Measurements from ENCODE around the gene TMEM151A. TPM values are rescaled to one million over a fixed set of nuclear protein-coding genes. Genes with fewer than 3 reads are reported as not detected.
A peak's percentile ranks its signal among the peaks of the same experiment; 100 is the strongest.

Gene TMEM151A
- total and polyA plus RNA-seq, 4 donors: 0.13 TPM; not detected in 3

DNA sequence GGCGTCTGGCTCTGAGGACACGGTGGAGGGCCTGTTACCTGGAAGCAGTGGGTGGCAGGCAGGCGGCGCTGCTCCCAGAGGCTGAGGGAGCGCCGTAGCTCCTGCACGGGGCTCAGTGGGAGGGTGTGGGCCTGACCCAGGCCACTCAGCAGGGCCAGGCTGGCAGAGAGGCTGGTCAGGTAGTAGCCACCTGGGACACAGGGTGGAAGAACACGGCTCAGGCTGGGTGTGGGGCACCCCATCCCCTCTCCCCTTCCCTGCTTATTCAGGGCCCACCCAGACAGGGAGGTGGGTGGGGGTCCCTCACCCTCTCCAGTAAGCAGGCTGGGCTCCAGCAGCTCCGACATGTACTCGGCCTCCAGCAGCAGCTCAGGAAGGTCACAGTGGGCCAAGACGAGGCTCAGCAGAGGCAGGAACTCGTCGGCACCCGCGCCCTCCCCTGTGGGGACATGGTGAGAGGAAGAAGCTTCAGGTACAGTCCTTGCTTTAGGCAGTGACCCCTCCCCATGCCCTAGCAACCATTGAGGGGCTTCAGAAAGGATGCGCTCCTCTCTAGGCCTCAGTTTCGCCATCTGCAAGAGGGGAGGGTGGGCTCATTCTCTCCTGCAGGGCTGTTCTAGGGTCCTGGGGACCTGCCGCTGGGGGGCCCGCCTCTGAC is 41.7 kb downstream of the TMEM151A start:
- no peak for ATAC-seq (ENCODE audit: low FRiP score)
- Histone ChIP-seq H3K9me3 (ENCODE audit: control insufficient read depth, low read length) (no peaks in the 10 kb centered on the region), H3K27ac (ENCODE audit: low read depth in 1 of 2, low read length in 2 of 2) (no peak overlapping the region), H3K27me3 (ENCODE audit: control insufficient read depth in 1 of 2, insufficient read depth in 2 of 2, low read length in 1 of 2) (no peaks in the 10 kb centered on the region), H3K4me3 (ENCODE audit: low read length in 2 of 2) (no peak overlapping the region), H3K36me3 (ENCODE audit: control insufficient read depth in 1 of 2, insufficient read depth in 2 of 2, low read length in 1 of 2) (no peaks in the 10 kb centered on the region), H3K4me1 (ENCODE audit: control insufficient read depth in 1 of 2, insufficient read depth in 2 of 2, low read length in 2 of 2) (no peaks in the 10 kb centered on the region)
- intact Hi-C loops (cut with DNase I): no loop called here
- WGBS, 2 donors: 91 to 96% methylated on average over 19 of the region's 19 CpGs
- DNase-seq: peak in 1 of 2 donors; percentile 73

- H3K36me3 ChIP-seq (ENCODE audit: control insufficient read depth in 1 of 2, insufficient read depth in 2 of 2, low read length in 1 of 2): peaks cover 0 to under 1% of the 10 kb centered on the region in 2 donors
These were observed 42.4 kb downstream of the TMEM151A start for GRCh38 chr11:66333896-66334604.

GRCh38 chr11:66334605-66335442 is 43.1 kb downstream of the TMEM151A start:
- no peak overlapping the region for H3K4me3 ChIP-seq (ENCODE audit: low read length in 2 of 2)
- intact Hi-C loops (cut with DNase I): no loop called here
- H3K4me1 ChIP-seq (ENCODE audit: control insufficient read depth in 1 of 2, insufficient read depth in 2 of 2, low read length in 2 of 2): no peaks in the 10 kb centered on the region
- H3K27me3 ChIP-seq (ENCODE audit: control insufficient read depth in 1 of 2, insufficient read depth in 2 of 2, low read length in 1 of 2): no peaks in the 10 kb centered on the region
- H3K36me3 ChIP-seq (ENCODE audit: control insufficient read depth in 1 of 2, insufficient read depth in 2 of 2, low read length in 1 of 2): peaks cover 0 to 3% of the 10 kb centered on the region in 2 donors
- H3K9me3 ChIP-seq (ENCODE audit: control insufficient read depth, low read length): no peaks in the 10 kb centered on the region
- ATAC-seq (ENCODE audit: low FRiP score) (no peak), DNase-seq (peak in 1 of 2 donors; percentile 76)
- whole genome bisulfite sequencing, 2 donors: 82% methylated on average over 41 to 42 of the region's 42 CpGs
- no peak overlapping the region for H3K27ac ChIP-seq (ENCODE audit: low read depth in 1 of 2, low read length in 2 of 2)

More at GRCh38 chr11:66333896-66334604, 42.4 kb downstream of the TMEM151A start:
- ATAC-seq (ENCODE audit: low FRiP score): no peak
- Histone ChIP-seq H3K9me3 (ENCODE audit: control insufficient read depth, low read length) (no peaks in the 10 kb centered on the region), H3K4me3 (ENCODE audit: low read length in 2 of 2) (no peak overlapping the region), H3K27me3 (ENCODE audit: control insufficient read depth in 1 of 2, insufficient read depth in 2 of 2, low read length in 1 of 2) (no peaks in the 10 kb centered on the region), H3K27ac (ENCODE audit: low read depth in 1 of 2, low read length in 2 of 2) (no peak overlapping the region), H3K4me1 (ENCODE audit: control insufficient read depth in 1 of 2, insufficient read depth in 2 of 2, low read length in 2 of 2) (no peaks in the 10 kb centered on the region)
- peak in 1 of 2 donors; percentile 44 for DNase-seq
- intact Hi-C loops (cut with DNase I): no loop called here
- 89 to 95% methylated on average over 25 to 29 of the region's 29 CpGs for WGBS, 2 donors

GRCh38 chr11:66335531-66336233 is 44.0 kb downstream of the TMEM151A start:
- Histone ChIP-seq H3K36me3 (ENCODE audit: control insufficient read depth in 1 of 2, insufficient read depth in 2 of 2, low read length in 1 of 2) (peaks cover 0 to 4% of the 10 kb centered on the region in 2 donors), H3K9me3 (ENCODE audit: control insufficient read depth, low read length) (no peaks in the 10 kb centered on the region), H3K4me1 (ENCODE audit: control insufficient read depth in 1 of 2, insufficient read depth in 2 of 2, low read length in 2 of 2) (no peaks in the 10 kb centered on the region), H3K4me3 (ENCODE audit: low read length in 2 of 2) (peak overlapping the region; percentile 19 to 50), H3K27ac (ENCODE audit: low read depth in 1 of 2, low read length in 2 of 2) (peak overlapping the region in 1 of 2 donors; percentile 12), H3K27me3 (ENCODE audit: control insufficient read depth in 1 of 2, insufficient read depth in 2 of 2, low read length in 1 of 2) (no peaks in the 10 kb centered on the region)
- 10 to 12% methylated on average over 35 of the region's 35 CpGs for WGBS, 2 donors
- DNase-seq: peak; percentile 69 to 79
- intact Hi-C loops (cut with DNase I): no loop called here
- peak; percentile 10 for ATAC-seq (ENCODE audit: low FRiP score)

- H3K4me1 ChIP-seq (ENCODE audit: control insufficient read depth in 1 of 2, insufficient read depth in 2 of 2, low read length in 2 of 2): no peaks in the 10 kb centered on the region
- peaks cover 0 to 6% of the 10 kb centered on the region in 2 donors for H3K36me3 ChIP-seq (ENCODE audit: control insufficient read depth in 1 of 2, insufficient read depth in 2 of 2, low read length in 1 of 2)
- intact Hi-C loops (cut with DNase I): no loop called here
- 4% methylated on average over 21 to 22 of the region's 22 CpGs for WGBS, 2 donors
- H3K27me3 ChIP-seq (ENCODE audit: control insufficient read depth in 1 of 2, insufficient read depth in 2 of 2, low read length in 1 of 2): no peaks in the 10 kb centered on the region
- no peaks in the 10 kb centered on the region for H3K9me3 ChIP-seq (ENCODE audit: control insufficient read depth, low read length)
- DNase-seq (peak; percentile 85 to 88), ATAC-seq (ENCODE audit: low FRiP score) (peak; percentile 69)
- peak within 1 kb of the TSS; percentile 19 to 50 for H3K4me3 ChIP-seq (ENCODE audit: low read length in 2 of 2)
- H3K27ac ChIP-seq (ENCODE audit: low read depth in 1 of 2, low read length in 2 of 2): peak within 1 kb of the TSS in 1 of 2 donors; percentile 12
These were observed 44.8 kb downstream of the TMEM151A start, which contains the start of gene RIN1 for GRCh38 chr11:66336234-66337102. Gene RIN1, minus strand, starts transcription at chr11:66336434. Its CDS starts 32 bp downstream, at chr11:66336402.

DNA sequence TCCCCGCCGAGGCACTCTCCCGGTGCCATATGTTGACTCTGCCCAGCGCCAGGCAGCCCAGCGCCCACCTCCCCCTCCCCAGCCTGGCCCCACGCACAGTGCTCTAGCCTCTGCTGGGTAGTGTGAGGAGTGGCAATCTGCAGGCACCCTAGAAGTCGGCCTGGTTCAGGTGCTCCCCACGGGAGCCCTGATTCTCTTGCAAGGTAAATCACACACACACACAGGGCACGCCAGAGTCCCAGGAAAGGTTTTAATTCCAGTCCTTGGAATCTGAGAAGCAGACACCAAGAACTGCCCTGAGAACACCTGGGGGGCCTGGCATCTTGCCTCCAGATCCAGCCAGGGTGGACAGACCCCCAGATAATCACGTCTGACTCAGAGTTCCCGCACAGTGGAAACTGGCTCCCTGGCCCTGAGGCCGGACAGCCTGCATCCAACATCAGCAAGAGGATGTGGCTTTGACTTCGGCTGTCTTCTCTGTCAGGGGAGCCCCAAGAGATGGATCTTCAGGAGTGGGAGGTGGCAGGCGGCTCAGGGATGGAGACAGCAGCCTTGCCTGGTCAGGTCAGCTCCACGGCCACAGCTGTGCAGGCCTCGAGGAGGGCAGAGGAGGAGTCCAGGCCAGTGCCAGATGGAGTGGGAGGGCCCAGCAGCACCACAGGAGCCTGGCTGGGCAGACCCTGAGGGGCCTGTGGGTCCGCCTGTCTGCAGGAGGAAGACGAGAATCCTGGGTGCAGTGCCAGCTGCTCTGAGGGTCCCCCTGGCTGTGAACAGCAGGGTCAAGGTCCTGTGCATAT is 45.6 kb downstream of the TMEM151A start:
- intact Hi-C loops (cut with DNase I): no loop called here
- WGBS, 2 donors: 50 to 59% methylated on average over 18 of the region's 18 CpGs
- ATAC-seq (ENCODE audit: low FRiP score): no peak
- Histone ChIP-seq H3K27ac (ENCODE audit: low read depth in 1 of 2, low read length in 2 of 2) (no peak overlapping the region), H3K9me3 (ENCODE audit: control insufficient read depth, low read length) (no peaks in the 10 kb centered on the region), H3K36me3 (ENCODE audit: control insufficient read depth in 1 of 2, insufficient read depth in 2 of 2, low read length in 1 of 2) (peaks cover 0 to 8% of the 10 kb centered on the region in 2 donors), H3K4me3 (ENCODE audit: low read length in 2 of 2) (no peak overlapping the region), H3K27me3 (ENCODE audit: control insufficient read depth in 1 of 2, insufficient read depth in 2 of 2, low read length in 1 of 2) (no peaks in the 10 kb centered on the region), H3K4me1 (ENCODE audit: control insufficient read depth in 1 of 2, insufficient read depth in 2 of 2, low read length in 2 of 2) (no peaks in the 10 kb centered on the region)
- DNase-seq: peak; percentile 48 to 71

Data from aorta (tissue), 5 donors.